Caco-2 (cell line): ENCODE data around the gene SLC15A5. TPM values are rescaled to one million over a fixed set of nuclear protein-coding genes. Genes with fewer than 3 reads are reported as not detected.

Source experiments
- BruUV-seq: library from RNA; stranded (reverse); fragments of 400-500 nt; replicated peaks from 2 replicates; lab custom pipeline; 2021; lab: Mats Ljungman, UMichigan
- CTCF ChIA-PET: fragments of 300-600 bp; sonication (Branson Sonifier 250); formaldehyde crosslinking; loops from one replicate; lab custom pipeline; 2022; ENCODE audit warnings: antibody characterized with exemption; lab: Charles Lee
- POLR2A ChIA-PET: fragments of 300-600 bp; sonication (Branson Sonifier 250); formaldehyde crosslinking; loops from one replicate; lab custom pipeline; 2022; ENCODE audit warnings: antibody characterized with exemption; lab: Charles Lee
- DNase-seq, 2 experiments: peaks; one replicate each; pipeline versions ENCODE4 v3.0.0 to v3.0.0-alpha.2; 2020 to 2022
- H3K27me3 ChIP-seq: replicated peaks from 2 replicates; pipeline ENCODE4 v1.6.0; 2011; ENCODE audit warnings: low read length; ENCODE audit not compliant: control insufficient read depth, insufficient read depth
- H3K36me3 ChIP-seq: 2 replicates; pipeline ENCODE4 v1.5.1; 2011; ENCODE audit warnings: low read length; ENCODE audit not compliant: control insufficient read depth, insufficient read depth
- H3K4me1 ChIP-seq: fragments of 250-450 bp; sonication (Bioruptor Pico); 2 replicates; pipeline ENCODE4 v1.5.1; 2020; ENCODE audit warnings: mild to moderate bottlenecking
- H3K4me3 ChIP-seq: 2 replicates; pipeline ENCODE4 v1.5.1; 2011; ENCODE audit warnings: low read depth, mild to moderate bottlenecking, control low read depth, low read length
- H3K9me3 ChIP-seq: fragments of 250-450 bp; sonication (Bioruptor Pico); 2 replicates; pipeline ENCODE4 v1.5.1; 2020; ENCODE audit warnings: mild to moderate bottlenecking, moderate library complexity
- H3K27ac Mint-ChIP-seq: one replicate; pipeline ENCODE4 v1.8.0; 2022; ENCODE audit warnings: mixed read lengths; ENCODE audit not compliant: unreplicated experiment
- H3K27me3 Mint-ChIP-seq: one replicate; pipeline ENCODE4 v1.8.0; 2022; ENCODE audit warnings: mixed read lengths; ENCODE audit not compliant: insufficient read depth, unreplicated experiment
- H3K36me3 Mint-ChIP-seq: one replicate; pipeline ENCODE4 v1.8.0; 2022; ENCODE audit warnings: mild to moderate bottlenecking, mixed read lengths; ENCODE audit not compliant: insufficient read depth, unreplicated experiment
- H3K4me1 Mint-ChIP-seq: one replicate; pipeline ENCODE4 v1.8.0; 2022; ENCODE audit warnings: low read depth, mixed read lengths; ENCODE audit not compliant: unreplicated experiment
- H3K4me3 Mint-ChIP-seq: one replicate; pipeline ENCODE4 v1.8.0; 2022; ENCODE audit warnings: mild to moderate bottlenecking, moderate library complexity, mixed read lengths; ENCODE audit not compliant: unreplicated experiment
- H3K9me3 Mint-ChIP-seq: one replicate; pipeline ENCODE4 v1.8.0; 2022; ENCODE audit warnings: mixed read lengths; ENCODE audit not compliant: unreplicated experiment
- CTCF ChIP-seq, 2 experiments: fragments of 200-600 bp in 1 of 2; IDR thresholded peaks; 1 replicate in 1 of 2; 2 replicates in 1 of 2; pipeline versions ENCODE4 v1.5.1 to v1.8.0; 2011 to 2022; ENCODE audit warnings: antibody characterized with exemption in 1 of 2, control low read depth in 1 of 2, inconsistent platforms in 1 of 2, low read depth in 1 of 2, low read length in 1 of 2, mild to moderate bottlenecking in 1 of 2, moderate library complexity in 1 of 2; ENCODE audit not compliant: insufficient read depth in 1 of 2, severe bottlenecking in 1 of 2, unreplicated experiment in 1 of 2
- intact Hi-C: fragments of 100-400 bp; cut with micrococcal nuclease; formaldehyde crosslinking; loops from one replicate; pipeline ENCODE4 v1.10.0; 2022; ENCODE audit not compliant: unreplicated experiment
- total RNA-seq: library from RNA; stranded (reverse); gene quantifications from 2 replicates; pipeline ENCODE4 v1.2.3, GENCODE V29; 2022

SLC15A5 gene
- total RNA-seq, 1 experiment from 2014 or later, result not detected

- intact Hi-C loops, result no loop called here
- Histone ChIP-seq H3K36me3 (no peaks in the 10 kb centered on the region), H3K4me1 (0 out of 2 replicates have a peak, but pooled peaks cover 4% of the 10 kb centered on the region), H3K27me3 (no peaks in the 10 kb centered on the region), H3K4me3 (no peak overlapping the region), H3K9me3 (no peaks in the 10 kb centered on the region)
- H3K4me3 Mint-ChIP-seq, result no peak overlapping the region
- H3K36me3 Mint-ChIP-seq, result no peaks in the 10 kb centered on the region
- ChIA-PET CTCF (no interaction called here), POLR2A (no interaction called here)
- H3K27ac Mint-ChIP-seq, result no peak overlapping the region
- peaks cover 7% of the 10 kb centered on the region for H3K4me1 Mint-ChIP-seq
- TF ChIP-seq CTCF (IDR thresholded peaks at IDR 0.05; ENCODE audit: insufficient read depth in 1 of 2, low read depth in 1 of 2, low read length in 1 of 2, severe bottlenecking in 1 of 2, unreplicated experiment in 1 of 2), result no peak
- DNase-seq, result no peak
- no peaks in the 10 kb centered on the region for H3K27me3 Mint-ChIP-seq
- H3K9me3 Mint-ChIP-seq, result peaks cover 11% of the 10 kb centered on the region
- no TSS peak for BruUV-seq
Measured at GRCh38 chr12:16324272-16324671, 46.8 kb upstream of the SLC15A5 start.

GRCh38 chr12:16323638-16324037, 46.2 kb upstream of the SLC15A5 start:
- POLR2A ChIA-PET, result no interaction called here

GRCh38 chr12:16323010-16323409, 45.5 kb upstream of the SLC15A5 start:
- POLR2A ChIA-PET, result no interaction called here
- intact Hi-C loops, result no loop called here
- Histone ChIP-seq H3K4me1 (0 out of 2 replicates have a peak, but pooled peaks cover 4% of the 10 kb centered on the region), H3K9me3 (no peaks in the 10 kb centered on the region), H3K36me3 (no peaks in the 10 kb centered on the region), H3K27me3 (no peaks in the 10 kb centered on the region), H3K4me3 (no peak overlapping the region)
- H3K4me3 Mint-ChIP-seq, result no peak overlapping the region
- TF ChIP-seq CTCF (IDR thresholded peaks at IDR 0.05; ENCODE audit: insufficient read depth in 1 of 2, low read depth in 1 of 2, low read length in 1 of 2, severe bottlenecking in 1 of 2, unreplicated experiment in 1 of 2), result no peak
- peaks cover 7% of the 10 kb centered on the region for H3K4me1 Mint-ChIP-seq
- no TSS peak for BruUV-seq
- DNase-seq, result no peak
- no peaks in the 10 kb centered on the region for H3K27me3 Mint-ChIP-seq
- no peaks in the 10 kb centered on the region for H3K36me3 Mint-ChIP-seq
- no peak overlapping the region for H3K27ac Mint-ChIP-seq
- H3K9me3 Mint-ChIP-seq, result peaks cover 9% of the 10 kb centered on the region
- CTCF ChIA-PET, result no interaction called here

More at GRCh38 chr12:16323638-16324037, 46.2 kb upstream of the SLC15A5 start:
- no peaks in the 10 kb centered on the region for H3K9me3 ChIP-seq
- no peaks in the 10 kb centered on the region for H3K27me3 ChIP-seq
- H3K27me3 Mint-ChIP-seq, result no peaks in the 10 kb centered on the region
- H3K4me1 ChIP-seq, result 0 out of 2 replicates have a peak, but pooled peaks cover 4% of the 10 kb centered on the region
- CTCF ChIA-PET, result no interaction called here
- no peaks in the 10 kb centered on the region for H3K36me3 Mint-ChIP-seq
- H3K9me3 Mint-ChIP-seq, result peaks cover 11% of the 10 kb centered on the region
- no peak overlapping the region for H3K4me3 ChIP-seq
- no peak overlapping the region for H3K27ac Mint-ChIP-seq
- no peak for TF ChIP-seq CTCF (IDR thresholded peaks at IDR 0.05; ENCODE audit: insufficient read depth in 1 of 2, low read depth in 1 of 2, low read length in 1 of 2, severe bottlenecking in 1 of 2, unreplicated experiment in 1 of 2)
- DNase-seq, result no peak
- H3K4me3 Mint-ChIP-seq, result no peak overlapping the region
- no peaks in the 10 kb centered on the region for H3K36me3 ChIP-seq
- no TSS peak for BruUV-seq
- intact Hi-C loops, result no loop called here
- peaks cover 7% of the 10 kb centered on the region for H3K4me1 Mint-ChIP-seq
